HEK293 (cell line): ENCODE results near the gene TPMT.

Experiments
- RBAK ChIP-seq: fragments of 450-650 bp; formaldehyde crosslinking; IDR thresholded peaks from 2 replicates; pipeline ENCODE4 v1.5.1; 2016; ENCODE audit warnings: missing biosample characterization, missing genetic modification characterization
- ZNF133 ChIP-seq: fragments of 450-650 bp; formaldehyde crosslinking; IDR thresholded peaks from 2 replicates; pipeline ENCODE4 v1.5.1; 2016; ENCODE audit warnings: missing biosample characterization, missing genetic modification characterization
- ZNF174 ChIP-seq: fragments of 450-650 bp; formaldehyde crosslinking; IDR thresholded peaks from 2 replicates; pipeline ENCODE4 v1.5.0; 2017; ENCODE audit warnings: missing biosample characterization, mild to moderate bottlenecking, missing genetic modification characterization
- ZNF529 ChIP-seq: fragments of 450-650 bp; formaldehyde crosslinking; IDR thresholded peaks from 2 replicates; pipeline ENCODE4 v1.5.1; 2017; ENCODE audit warnings: missing genetic modification characterization, missing biosample characterization; ENCODE audit not compliant: insufficient replicate concordance
- ZNF629 ChIP-seq: fragments of 450-650 bp; formaldehyde crosslinking; IDR thresholded peaks from 2 replicates; pipeline ENCODE4 v1.5.1; 2017; ENCODE audit warnings: missing biosample characterization, missing genetic modification characterization
- TF ChIP-seq, protein P1 (sequence below): fragments of 450-650 bp; formaldehyde crosslinking; IDR thresholded peaks from 2 replicates; pipeline ENCODE4 v1.5.0; 2017; ENCODE audit warnings: missing biosample characterization, missing genetic modification characterization, borderline replicate concordance

- TF ChIP-seq, protein P1, sequence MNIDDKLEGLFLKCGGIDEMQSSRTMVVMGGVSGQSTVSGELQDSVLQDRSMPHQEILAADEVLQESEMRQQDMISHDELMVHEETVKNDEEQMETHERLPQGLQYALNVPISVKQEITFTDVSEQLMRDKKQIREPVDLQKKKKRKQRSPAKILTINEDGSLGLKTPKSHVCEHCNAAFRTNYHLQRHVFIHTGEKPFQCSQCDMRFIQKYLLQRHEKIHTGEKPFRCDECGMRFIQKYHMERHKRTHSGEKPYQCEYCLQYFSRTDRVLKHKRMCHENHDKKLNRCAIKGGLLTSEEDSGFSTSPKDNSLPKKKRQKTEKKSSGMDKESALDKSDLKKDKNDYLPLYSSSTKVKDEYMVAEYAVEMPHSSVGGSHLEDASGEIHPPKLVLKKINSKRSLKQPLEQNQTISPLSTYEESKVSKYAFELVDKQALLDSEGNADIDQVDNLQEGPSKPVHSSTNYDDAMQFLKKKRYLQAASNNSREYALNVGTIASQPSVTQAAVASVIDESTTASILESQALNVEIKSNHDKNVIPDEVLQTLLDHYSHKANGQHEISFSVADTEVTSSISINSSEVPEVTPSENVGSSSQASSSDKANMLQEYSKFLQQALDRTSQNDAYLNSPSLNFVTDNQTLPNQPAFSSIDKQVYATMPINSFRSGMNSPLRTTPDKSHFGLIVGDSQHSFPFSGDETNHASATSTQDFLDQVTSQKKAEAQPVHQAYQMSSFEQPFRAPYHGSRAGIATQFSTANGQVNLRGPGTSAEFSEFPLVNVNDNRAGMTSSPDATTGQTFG (tag by site-specific recombination): no peak
- TF ChIP-seq ZNF629: no peak
- no peak for TF ChIP-seq ZNF133
- no peak for TF ChIP-seq ZNF174 (tag by site-specific recombination)
- TF ChIP-seq ZNF529: no peak
- TF ChIP-seq RBAK (tag by site-specific recombination): no peak
Observed at GRCh38 chr6:18119236-18119635, 35.6 kb downstream of the TPMT start.
